ENCODE data around the gene PTPRCAP.

PTPRCAP gene

GRCh38 chr11:67416416-67417335 is 20.8 kb downstream of the PTPRCAP start:
- Histone ChIP-seq H3K9me3 (ENCODE audit: control insufficient read depth, low read depth, low read length) (no peaks in the 10 kb centered on the region), H3K36me3 (ENCODE audit: control insufficient read depth, low read depth, low read length) (no peaks in the 10 kb centered on the region), H3K4me3 (ENCODE audit: low read length) (no peak overlapping the region), H3K27ac (ENCODE audit: low read length) (no peak overlapping the region), H3K27me3 (ENCODE audit: control insufficient read depth, insufficient read depth, low read length) (peaks cover 25% of the 10 kb centered on the region), H3K9ac (ENCODE audit: low read length) (no peak overlapping the region), H3K4me1 (ENCODE audit: control insufficient read depth, low read depth, low read length) (no peaks in the 10 kb centered on the region)

GRCh38 chr11:67415501-67416304 is 21.8 kb downstream of the PTPRCAP start, which contains the start of gene CARNS1:
Gene CARNS1 (plus strand): TSS chr11:67415678. CDS start chr11:67416200, 522 bp downstream.
- peak within 1 kb of the TSS; percentile 33 for H3K4me3 ChIP-seq (ENCODE audit: low read length)
- no peaks in the 10 kb centered on the region for H3K9me3 ChIP-seq (ENCODE audit: control insufficient read depth, low read depth, low read length)
- H3K9ac ChIP-seq (ENCODE audit: low read length): no peak within 1 kb of the TSS
- H3K27me3 ChIP-seq (ENCODE audit: control insufficient read depth, insufficient read depth, low read length): peaks cover 25% of the 10 kb centered on the region
- no peaks in the 10 kb centered on the region for H3K4me1 ChIP-seq (ENCODE audit: control insufficient read depth, low read depth, low read length)
- no peak within 1 kb of the TSS for H3K27ac ChIP-seq (ENCODE audit: low read length)
- H3K36me3 ChIP-seq (ENCODE audit: control insufficient read depth, low read depth, low read length): no peaks in the 10 kb centered on the region

GRCh38 chr11:67413266-67413849 is 24.1 kb downstream of the PTPRCAP start:
- Histone ChIP-seq H3K36me3 (ENCODE audit: control insufficient read depth, low read depth, low read length) (no peaks in the 10 kb centered on the region), H3K9me3 (ENCODE audit: control insufficient read depth, low read depth, low read length) (no peaks in the 10 kb centered on the region), H3K9ac (ENCODE audit: low read length) (no peak overlapping the region), H3K27ac (ENCODE audit: low read length) (no peak overlapping the region), H3K4me3 (ENCODE audit: low read length) (no peak overlapping the region), H3K27me3 (ENCODE audit: control insufficient read depth, insufficient read depth, low read length) (peaks cover 16% of the 10 kb centered on the region), H3K4me1 (ENCODE audit: control insufficient read depth, low read depth, low read length) (peaks cover 3% of the 10 kb centered on the region)

GRCh38 chr11:67412495-67413179 is 24.8 kb downstream of the PTPRCAP start:
- H3K9ac ChIP-seq (ENCODE audit: low read length): no peak overlapping the region
- no peaks in the 10 kb centered on the region for H3K9me3 ChIP-seq (ENCODE audit: control insufficient read depth, low read depth, low read length)
- H3K4me3 ChIP-seq (ENCODE audit: low read length): no peak overlapping the region
- H3K27me3 ChIP-seq (ENCODE audit: control insufficient read depth, insufficient read depth, low read length): peaks cover 16% of the 10 kb centered on the region
- no peak overlapping the region for H3K27ac ChIP-seq (ENCODE audit: low read length)
- H3K4me1 ChIP-seq (ENCODE audit: control insufficient read depth, low read depth, low read length): peaks cover 3% of the 10 kb centered on the region
- no peaks in the 10 kb centered on the region for H3K36me3 ChIP-seq (ENCODE audit: control insufficient read depth, low read depth, low read length)

- Histone ChIP-seq H3K4me3 (ENCODE audit: low read length) (no peak overlapping the region), H3K4me1 (ENCODE audit: control insufficient read depth, low read depth, low read length) (peaks cover 3% of the 10 kb centered on the region), H3K27me3 (ENCODE audit: control insufficient read depth, insufficient read depth, low read length) (peaks cover 16% of the 10 kb centered on the region), H3K36me3 (ENCODE audit: control insufficient read depth, low read depth, low read length) (no peaks in the 10 kb centered on the region), H3K27ac (ENCODE audit: low read length) (no peak overlapping the region), H3K9ac (ENCODE audit: low read length) (no peak overlapping the region), H3K9me3 (ENCODE audit: control insufficient read depth, low read depth, low read length) (no peaks in the 10 kb centered on the region)
These were observed 25.7 kb downstream of the PTPRCAP start for GRCh38 chr11:67411785-67412152.

GRCh38 chr11:67410984-67411784 is 26.3 kb downstream of the PTPRCAP start:
- Histone ChIP-seq H3K9me3 (ENCODE audit: control insufficient read depth, low read depth, low read length) (no peaks in the 10 kb centered on the region), H3K4me1 (ENCODE audit: control insufficient read depth, low read depth, low read length) (peaks cover 3% of the 10 kb centered on the region), H3K9ac (ENCODE audit: low read length) (no peak overlapping the region), H3K27ac (ENCODE audit: low read length) (no peak overlapping the region), H3K27me3 (ENCODE audit: control insufficient read depth, insufficient read depth, low read length) (peaks cover 16% of the 10 kb centered on the region), H3K4me3 (ENCODE audit: low read length) (no peak overlapping the region), H3K36me3 (ENCODE audit: control insufficient read depth, low read depth, low read length) (no peaks in the 10 kb centered on the region)

GRCh38 chr11:67410369-67410831 is 27.1 kb downstream of the PTPRCAP start:
- Histone ChIP-seq H3K4me1 (ENCODE audit: control insufficient read depth, low read depth, low read length) (peaks cover 3% of the 10 kb centered on the region), H3K9ac (ENCODE audit: low read length) (no peak overlapping the region), H3K9me3 (ENCODE audit: control insufficient read depth, low read depth, low read length) (no peaks in the 10 kb centered on the region), H3K27ac (ENCODE audit: low read length) (no peak overlapping the region), H3K4me3 (ENCODE audit: low read length) (no peak overlapping the region), H3K27me3 (ENCODE audit: control insufficient read depth, insufficient read depth, low read length) (peaks cover 13% of the 10 kb centered on the region), H3K36me3 (ENCODE audit: control insufficient read depth, low read depth, low read length) (no peaks in the 10 kb centered on the region)

- Histone ChIP-seq H3K4me1 (ENCODE audit: control insufficient read depth, low read depth, low read length) (peaks cover 3% of the 10 kb centered on the region), H3K4me3 (ENCODE audit: low read length) (no peak overlapping the region), H3K9ac (ENCODE audit: low read length) (no peak overlapping the region), H3K27ac (ENCODE audit: low read length) (no peak overlapping the region), H3K36me3 (ENCODE audit: control insufficient read depth, low read depth, low read length) (no peaks in the 10 kb centered on the region), H3K27me3 (ENCODE audit: control insufficient read depth, insufficient read depth, low read length) (peaks cover 9% of the 10 kb centered on the region), H3K9me3 (ENCODE audit: control insufficient read depth, low read depth, low read length) (no peaks in the 10 kb centered on the region)
These were observed 27.6 kb downstream of the PTPRCAP start for GRCh38 chr11:67409781-67410368.

- Histone ChIP-seq H3K27ac (ENCODE audit: low read length) (no peak overlapping the region), H3K4me1 (ENCODE audit: control insufficient read depth, low read depth, low read length) (peaks cover 3% of the 10 kb centered on the region), H3K9ac (ENCODE audit: low read length) (no peak overlapping the region), H3K27me3 (ENCODE audit: control insufficient read depth, insufficient read depth, low read length) (peaks cover 6% of the 10 kb centered on the region), H3K36me3 (ENCODE audit: control insufficient read depth, low read depth, low read length) (no peaks in the 10 kb centered on the region), H3K4me3 (ENCODE audit: low read length) (no peak overlapping the region), H3K9me3 (ENCODE audit: control insufficient read depth, low read depth, low read length) (no peaks in the 10 kb centered on the region)
These were observed 28.2 kb downstream of the PTPRCAP start for GRCh38 chr11:67409261-67409666.

GRCh38 chr11:67408437-67409200 is 28.9 kb downstream of the PTPRCAP start:
- no peaks in the 10 kb centered on the region for H3K9me3 ChIP-seq (ENCODE audit: control insufficient read depth, low read depth, low read length)
- H3K4me3 ChIP-seq (ENCODE audit: low read length): no peak overlapping the region
- no peak overlapping the region for H3K27ac ChIP-seq (ENCODE audit: low read length)
- no peaks in the 10 kb centered on the region for H3K36me3 ChIP-seq (ENCODE audit: control insufficient read depth, low read depth, low read length)
- H3K4me1 ChIP-seq (ENCODE audit: control insufficient read depth, low read depth, low read length): peaks cover 3% of the 10 kb centered on the region
- no peak overlapping the region for H3K9ac ChIP-seq (ENCODE audit: low read length)
- H3K27me3 ChIP-seq (ENCODE audit: control insufficient read depth, insufficient read depth, low read length): peaks cover 6% of the 10 kb centered on the region
